ENCODE measurements around the gene MIOX. TPM values are rescaled to one million over a fixed set of nuclear protein-coding genes. Genes with fewer than 3 reads are reported as not detected.

Gene MIOX
- total and polyA plus RNA-seq, 2 of the 13 experiments (the other 11 are each of a cell fraction or from before 2014, with no cell fraction given), result 1.5 to 2.9 TPM

DNA sequence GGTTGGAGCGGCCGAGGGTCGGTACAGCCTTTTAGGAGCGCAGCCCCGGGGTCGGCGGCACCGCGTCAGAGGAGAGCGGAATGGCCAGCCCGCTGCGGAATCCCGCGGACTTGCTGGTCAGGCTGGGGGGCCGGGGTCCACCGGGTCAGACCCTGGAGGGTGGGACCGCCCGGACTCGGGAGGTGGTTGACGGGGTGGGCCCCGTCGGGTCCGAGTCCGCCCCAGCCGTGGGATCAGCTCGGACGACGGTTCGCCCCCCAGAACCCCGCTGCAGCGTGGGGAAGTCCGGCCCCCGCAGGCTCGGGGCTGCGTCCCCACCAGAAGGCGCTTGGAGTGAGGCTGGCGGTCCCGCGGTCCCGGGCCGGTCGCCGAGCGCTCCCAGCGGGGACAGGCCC is 5.6 kb upstream of the MIOX start:
- no CpG with 5 or more reads among the region's 45 CpGs for WGBS (ENCODE audit: low lambda C conversion rate)
- Histone ChIP-seq H3K9me3 (ENCODE audit: low read length) (no peaks in the 10 kb centered on the region), H3K4me2 (ENCODE audit: low read depth, low read length) (peak overlapping the region; percentile 77), H3K79me2 (ENCODE audit: insufficient read depth, low read length) (no peaks in the 10 kb centered on the region), H3K4me3 (replicated peaks in 1 of 3; ENCODE audit: insufficient read depth in 1 of 3, low read depth in 2 of 3, low read length in 3 of 3) (peak overlapping the region; percentile 75 to 76 (median 75); a peak in 5 of 6 replicates), H2AFZ (ENCODE audit: low read length) (no peak overlapping the region), H3K4me1 (ENCODE audit: insufficient read depth, low read length) (peaks cover 54% of the 10 kb centered on the region), H4K20me1 (ENCODE audit: insufficient read depth, low read length) (no peaks in the 10 kb centered on the region; the same call in 1 of the 2 replicates), H3K27ac (ENCODE audit: extremely low read length, insufficient read depth, low read length) (no peak overlapping the region), H3K27me3 (ENCODE audit: control insufficient read depth in 1 of 2, insufficient read depth in 2 of 2, low read length in 2 of 2) (peaks cover 0 to 4% of the 10 kb centered on the region in 2 experiments; a peak in 1 of 5 replicates), H3K9ac (ENCODE audit: insufficient read depth, low read depth, low read length) (peak overlapping the region; percentile 76; the same call in 1 of the 2 replicates), H3K36me3 (replicated peaks in 1 of 2; ENCODE audit: control insufficient read depth in 1 of 2, insufficient read depth in 2 of 2, low read length in 2 of 2) (no peaks in the 10 kb centered on the region)
- CTCF ChIA-PET (ENCODE audit: low intra/inter-chr PET ratio, low total read pairs), result no interaction called here
- FAIRE-seq, result no peak
- intact Hi-C loops (cut with micrococcal nuclease; ENCODE audit: unreplicated experiment) (no loop called here), in situ Hi-C loops (cut with HindIII; ENCODE audit: extremely low pct_ligation_motif_present, low pct_unique_long_range_greater_than_20kb) (no loop called here)
- no peak for DNase-seq (ENCODE audit: low spot score)
- no peak for ATAC-seq
- POLR2A ChIA-PET, result interaction anchor here (0.7 to 2.1 kb wide), 5 partner anchors 10 to 45 kb away, joined by 3 to 5 read pairs (median 4); partner anchors contain the start of genes LMF2, NCAPH2 and SCO2
- BruUV-seq (replicated peaks), result no TSS peak
- TF ChIP-seq ZBTB38 (CRISPR knock-in tag; IDR thresholded peaks at IDR 0.05) (peak; percentile 51; the same call in 1 of the 2 replicates), ZNF792 (CRISPR knock-in tag; IDR thresholded peaks at IDR 0.05) (no peak), SUZ12 (IDR thresholded peaks at IDR 0.05; ENCODE audit: low read depth, low read length) (no peak), ZNF3 (CRISPR knock-in tag; IDR thresholded peaks at IDR 0.05) (no peak), HNRNPUL1 (IDR thresholded peaks at IDR 0.05; ENCODE audit: low read depth, low read length) (no peak), ZNF607 (CRISPR knock-in tag; IDR thresholded peaks at IDR 0.05; ENCODE audit: borderline replicate concordance) (0 out of 2 replicates have a peak, but pooled peaks have one; percentile 19), HOXA5 (CRISPR knock-in tag; IDR thresholded peaks at IDR 0.05) (no peak), ZNF781 (CRISPR knock-in tag; IDR thresholded peaks at IDR 0.05; ENCODE audit: borderline replicate concordance, not compliant biosample characterization) (no peak), NFIC (IDR thresholded peaks at IDR 0.05; ENCODE audit: low read length) (no peak), ZNF296 (CRISPR knock-in tag; conservative IDR thresholded peaks at IDR 0.05) (no peak), ZNF850 (CRISPR knock-in tag; conservative IDR thresholded peaks at IDR 0.05) (no peak), KLF9 (CRISPR knock-in tag; IDR thresholded peaks at IDR 0.05; ENCODE audit: low read depth) (no peak), CCAR2 (optimal IDR thresholded peaks at IDR 0.05; ENCODE audit: low read depth, low read length) (no peak), JARID2 (CRISPR knock-in tag; IDR thresholded peaks at IDR 0.05; ENCODE audit: insufficient replicate concordance) (no peak)
- TF ChIP-seq, protein P1, sequence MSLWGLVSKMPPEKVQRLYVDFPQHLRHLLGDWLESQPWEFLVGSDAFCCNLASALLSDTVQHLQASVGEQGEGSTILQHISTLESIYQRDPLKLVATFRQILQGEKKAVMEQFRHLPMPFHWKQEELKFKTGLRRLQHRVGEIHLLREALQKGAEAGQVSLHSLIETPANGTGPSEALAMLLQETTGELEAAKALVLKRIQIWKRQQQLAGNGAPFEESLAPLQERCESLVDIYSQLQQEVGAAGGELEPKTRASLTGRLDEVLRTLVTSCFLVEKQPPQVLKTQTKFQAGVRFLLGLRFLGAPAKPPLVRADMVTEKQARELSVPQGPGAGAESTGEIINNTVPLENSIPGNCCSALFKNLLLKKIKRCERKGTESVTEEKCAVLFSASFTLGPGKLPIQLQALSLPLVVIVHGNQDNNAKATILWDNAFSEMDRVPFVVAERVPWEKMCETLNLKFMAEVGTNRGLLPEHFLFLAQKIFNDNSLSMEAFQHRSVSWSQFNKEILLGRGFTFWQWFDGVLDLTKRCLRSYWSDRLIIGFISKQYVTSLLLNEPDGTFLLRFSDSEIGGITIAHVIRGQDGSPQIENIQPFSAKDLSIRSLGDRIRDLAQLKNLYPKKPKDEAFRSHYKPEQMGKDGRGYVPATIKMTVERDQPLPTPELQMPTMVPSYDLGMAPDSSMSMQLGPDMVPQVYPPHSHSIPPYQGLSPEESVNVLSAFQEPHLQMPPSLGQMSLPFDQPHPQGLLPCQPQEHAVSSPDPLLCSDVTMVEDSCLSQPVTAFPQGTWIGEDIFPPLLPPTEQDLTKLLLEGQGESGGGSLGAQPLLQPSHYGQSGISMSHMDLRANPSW (CRISPR knock-in tag; IDR thresholded peaks at IDR 0.05; ENCODE audit: borderline replicate concordance), result no peak
- TF ChIP-seq, protein P2, sequence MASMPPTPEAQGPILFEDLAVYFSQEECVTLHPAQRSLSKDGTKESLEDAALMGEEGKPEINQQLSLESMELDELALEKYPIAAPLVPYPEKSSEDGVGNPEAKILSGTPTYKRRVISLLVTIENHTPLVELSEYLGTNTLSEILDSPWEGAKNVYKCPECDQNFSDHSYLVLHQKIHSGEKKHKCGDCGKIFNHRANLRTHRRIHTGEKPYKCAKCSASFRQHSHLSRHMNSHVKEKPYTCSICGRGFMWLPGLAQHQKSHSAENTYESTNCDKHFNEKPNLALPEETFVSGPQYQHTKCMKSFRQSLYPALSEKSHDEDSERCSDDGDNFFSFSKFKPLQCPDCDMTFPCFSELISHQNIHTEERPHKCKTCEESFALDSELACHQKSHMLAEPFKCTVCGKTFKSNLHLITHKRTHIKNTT (CRISPR knock-in tag; IDR thresholded peaks at IDR 0.05), result no peak
- TF ChIP-seq, protein P3, sequence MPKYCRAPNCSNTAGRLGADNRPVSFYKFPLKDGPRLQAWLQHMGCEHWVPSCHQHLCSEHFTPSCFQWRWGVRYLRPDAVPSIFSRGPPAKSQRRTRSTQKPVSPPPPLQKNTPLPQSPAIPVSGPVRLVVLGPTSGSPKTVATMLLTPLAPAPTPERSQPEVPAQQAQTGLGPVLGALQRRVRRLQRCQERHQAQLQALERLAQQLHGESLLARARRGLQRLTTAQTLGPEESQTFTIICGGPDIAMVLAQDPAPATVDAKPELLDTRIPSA (CRISPR knock-in tag; IDR thresholded peaks at IDR 0.05; ENCODE audit: borderline replicate concordance), result no peak
- TF ChIP-seq, protein P4, sequence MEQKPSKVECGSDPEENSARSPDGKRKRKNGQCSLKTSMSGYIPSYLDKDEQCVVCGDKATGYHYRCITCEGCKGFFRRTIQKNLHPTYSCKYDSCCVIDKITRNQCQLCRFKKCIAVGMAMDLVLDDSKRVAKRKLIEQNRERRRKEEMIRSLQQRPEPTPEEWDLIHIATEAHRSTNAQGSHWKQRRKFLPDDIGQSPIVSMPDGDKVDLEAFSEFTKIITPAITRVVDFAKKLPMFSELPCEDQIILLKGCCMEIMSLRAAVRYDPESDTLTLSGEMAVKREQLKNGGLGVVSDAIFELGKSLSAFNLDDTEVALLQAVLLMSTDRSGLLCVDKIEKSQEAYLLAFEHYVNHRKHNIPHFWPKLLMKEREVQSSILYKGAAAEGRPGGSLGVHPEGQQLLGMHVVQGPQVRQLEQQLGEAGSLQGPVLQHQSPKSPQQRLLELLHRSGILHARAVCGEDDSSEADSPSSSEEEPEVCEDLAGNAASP (CRISPR knock-in tag; IDR thresholded peaks at IDR 0.05; ENCODE audit: borderline replicate concordance), result no peak
- TF ChIP-seq, protein P5, sequence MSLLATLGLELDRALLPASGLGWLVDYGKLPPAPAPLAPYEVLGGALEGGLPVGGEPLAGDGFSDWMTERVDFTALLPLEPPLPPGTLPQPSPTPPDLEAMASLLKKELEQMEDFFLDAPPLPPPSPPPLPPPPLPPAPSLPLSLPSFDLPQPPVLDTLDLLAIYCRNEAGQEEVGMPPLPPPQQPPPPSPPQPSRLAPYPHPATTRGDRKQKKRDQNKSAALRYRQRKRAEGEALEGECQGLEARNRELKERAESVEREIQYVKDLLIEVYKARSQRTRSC (CRISPR knock-in tag; IDR thresholded peaks at IDR 0.05; ENCODE audit: low read depth), result no peak
